Measurements from ENCODE around the gene ADAMTS1.

- TF ChIP-seq CTCF (IDR thresholded peaks at IDR 0.05; ENCODE audit: poor library complexity) (no peak), EZH2 (IDR thresholded peaks at IDR 0.05; ENCODE audit: borderline replicate concordance) (no peak), EZH2phosphoT487 (IDR thresholded peaks at IDR 0.05; ENCODE audit: low read depth, severe bottlenecking, unreplicated experiment) (no peak)
Observed at GRCh38 chr21:26837539-26837938, 7.7 kb downstream of the ADAMTS1 start.
